NCI-H1694 (cell line): ENCODE data around the gene RNF168.
"Not testable (repeated sequence)": the region's sequence is repeated elsewhere in the genome, so short reads cannot be mapped to it uniquely, and the experiment has no call there.

Source experiments
- DNase-seq: peaks from one replicate; lab custom pipeline; 2025; lab: John Stamatoyannopoulos, UW

The RNF168 gene

DNA sequence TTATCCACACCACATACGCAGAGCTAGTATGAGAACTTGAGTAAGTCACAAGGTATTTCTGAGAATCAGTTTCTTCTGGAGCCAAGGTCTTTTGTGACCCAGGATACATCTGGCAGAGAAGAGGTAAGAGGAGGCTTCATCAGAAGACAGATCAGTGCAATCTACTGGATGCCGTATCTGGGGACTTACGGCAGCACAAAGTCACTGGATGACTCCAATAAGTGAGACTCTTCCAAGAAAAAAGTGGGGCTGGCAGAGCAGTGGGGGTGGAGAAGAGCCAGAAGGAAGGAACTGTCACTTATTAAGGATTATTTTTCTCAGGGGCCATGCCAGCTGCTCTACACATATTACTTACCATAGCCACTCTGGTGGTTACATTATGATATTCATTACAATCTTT is 39.8 kb downstream of the RNF168 start:
- DNase-seq: no peak

DNA sequence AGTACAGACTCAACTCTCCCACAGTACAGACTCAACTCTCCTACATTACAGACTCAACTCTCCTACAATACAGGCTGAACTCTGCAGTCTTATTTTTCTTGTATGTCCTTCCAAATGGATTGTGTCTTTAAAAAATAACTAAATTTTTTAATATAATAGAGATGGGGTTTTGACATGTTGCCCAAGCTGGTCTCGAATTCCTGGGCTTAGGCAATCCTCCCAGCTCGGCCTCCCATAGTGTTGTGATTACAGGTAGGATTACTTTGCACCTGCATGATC is 40.2 kb downstream of the RNF168 start:
- no peak for DNase-seq

DNA sequence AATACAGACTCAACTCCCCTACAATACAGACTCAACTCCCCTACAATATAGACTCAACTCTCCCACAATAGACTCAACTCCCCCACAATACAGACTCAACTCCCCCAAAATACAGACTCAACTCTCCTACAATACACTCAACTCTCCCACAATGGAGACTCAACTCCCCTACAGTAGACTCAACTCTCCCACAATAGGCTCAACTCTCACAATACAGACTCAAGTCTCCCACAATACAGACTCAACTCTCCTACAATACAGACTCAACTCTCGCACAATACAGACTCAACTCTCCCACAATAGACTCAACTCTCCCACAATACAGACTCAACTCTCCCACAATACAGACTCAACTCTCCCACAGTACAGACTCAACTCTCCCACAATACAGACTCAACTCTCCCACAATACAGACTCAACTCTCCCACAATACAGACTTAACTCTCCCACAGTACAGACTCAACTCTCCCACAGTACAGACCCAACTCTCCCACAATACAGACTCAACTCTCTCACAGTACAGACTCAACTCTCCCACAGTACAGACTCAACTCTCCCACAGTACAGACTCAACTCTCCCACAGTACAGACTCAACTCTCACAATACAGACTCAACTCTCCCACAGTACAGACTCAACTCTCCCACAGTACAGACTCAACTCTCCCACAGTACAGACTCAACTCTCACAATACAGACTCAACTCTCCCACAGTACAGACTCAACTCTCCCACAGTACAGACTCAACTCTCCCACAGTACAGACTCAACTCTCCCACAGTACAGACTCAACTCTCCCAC is 40.7 kb downstream of the RNF168 start:
- not testable (repeated sequence) for DNase-seq

DNA sequence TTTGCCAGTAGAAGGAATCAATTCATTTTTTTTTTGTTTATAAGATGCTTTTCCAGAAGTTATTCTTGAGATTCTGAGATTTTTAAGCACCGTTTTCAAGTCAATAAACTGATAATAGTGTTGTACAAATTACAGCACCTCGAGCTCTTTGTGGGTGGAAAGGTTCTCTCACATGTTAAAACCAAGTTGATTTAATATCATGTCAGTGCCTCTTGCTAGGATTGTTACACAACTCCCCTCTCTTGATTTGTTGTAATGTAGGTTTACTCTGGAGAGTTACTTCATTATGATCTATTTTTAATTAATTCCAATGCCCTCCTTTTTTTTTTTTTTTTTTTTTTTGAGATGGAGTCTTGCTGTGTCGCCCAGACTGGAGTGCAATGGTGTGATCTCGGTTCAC is 45.5 kb downstream of the RNF168 start:
- no peak for DNase-seq

DNA sequence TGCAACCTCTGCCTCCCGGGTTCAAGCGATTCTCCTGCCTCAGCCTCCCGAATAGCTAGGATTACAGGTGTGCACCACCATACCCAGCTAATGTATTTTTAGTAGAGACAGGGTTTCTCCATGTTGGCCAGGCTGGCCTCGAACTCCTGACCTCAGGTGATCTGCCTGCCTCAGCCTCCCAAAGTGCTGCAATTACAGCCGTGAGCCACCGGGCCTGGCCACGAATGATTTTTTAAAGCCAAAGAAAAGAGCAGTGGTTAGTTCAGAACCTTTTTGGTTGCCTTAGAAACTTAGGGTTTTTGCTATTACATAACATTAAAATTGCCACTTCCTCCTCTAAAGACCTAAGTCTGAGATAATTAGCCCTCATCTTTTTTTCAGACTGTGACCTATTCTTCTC is 46.1 kb downstream of the RNF168 start:
- not testable (repeated sequence) for DNase-seq

DNA sequence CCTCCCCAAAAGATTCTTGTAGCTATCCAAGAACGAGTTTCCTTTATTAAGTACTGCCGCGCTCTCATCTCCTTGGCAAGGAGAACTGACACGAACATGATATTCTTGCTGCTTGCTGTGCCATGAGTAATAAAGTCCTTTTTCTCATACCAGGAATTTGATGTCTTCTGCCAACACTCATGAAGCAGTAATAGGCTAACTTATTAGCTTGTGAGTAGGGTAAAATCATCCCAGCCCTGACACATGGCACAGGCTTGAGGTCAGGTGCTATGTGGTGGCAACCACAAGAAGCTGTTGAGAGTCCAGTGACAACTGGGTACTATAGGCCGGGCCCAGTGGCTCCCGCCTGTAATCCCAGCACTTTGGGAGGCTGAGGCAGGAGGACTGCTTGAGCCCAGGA is 48.6 kb downstream of the RNF168 start:
- DNase-seq: no peak

DNA sequence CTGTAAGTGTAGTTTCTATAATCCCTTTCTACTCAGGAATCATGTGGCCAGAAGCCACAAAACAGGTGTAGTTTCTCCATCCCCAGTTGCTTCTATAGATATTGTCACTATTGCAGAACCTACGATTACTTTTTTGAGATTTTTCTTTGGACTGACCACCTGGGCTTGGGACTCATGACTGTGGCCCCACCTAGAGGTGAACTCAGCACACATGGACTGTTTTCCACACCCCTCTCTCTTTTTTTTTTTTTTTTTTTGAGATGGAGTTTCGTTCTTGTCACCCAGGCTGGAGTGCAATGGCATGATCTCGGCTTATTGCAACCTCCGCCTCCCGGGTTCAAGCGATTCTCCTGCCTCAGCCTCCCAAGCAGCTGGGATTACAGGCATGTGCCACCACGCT is 58.2 kb downstream of the RNF168 start:
- not testable (repeated sequence) for DNase-seq

DNA sequence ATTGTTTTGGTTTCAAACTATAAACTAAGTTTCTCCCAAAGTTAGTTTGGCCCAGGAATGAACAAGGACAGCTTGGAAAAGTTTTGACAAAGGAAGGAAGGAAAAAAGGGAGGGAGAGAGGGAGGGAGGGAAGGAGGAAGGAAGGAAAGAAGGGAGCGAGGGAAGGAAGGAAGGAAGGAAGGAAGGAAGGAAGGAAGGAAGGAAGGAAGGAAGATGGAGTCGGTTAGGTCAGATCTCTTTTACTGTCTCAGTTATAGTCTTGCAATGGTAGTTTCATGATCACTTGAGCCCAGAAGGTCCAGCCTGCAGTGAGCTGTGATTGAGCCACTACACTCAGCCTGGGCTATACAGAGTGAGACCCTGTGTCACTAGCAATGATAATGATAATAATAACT is 59.1 kb downstream of the RNF168 start:
- no peak for DNase-seq

DNA sequence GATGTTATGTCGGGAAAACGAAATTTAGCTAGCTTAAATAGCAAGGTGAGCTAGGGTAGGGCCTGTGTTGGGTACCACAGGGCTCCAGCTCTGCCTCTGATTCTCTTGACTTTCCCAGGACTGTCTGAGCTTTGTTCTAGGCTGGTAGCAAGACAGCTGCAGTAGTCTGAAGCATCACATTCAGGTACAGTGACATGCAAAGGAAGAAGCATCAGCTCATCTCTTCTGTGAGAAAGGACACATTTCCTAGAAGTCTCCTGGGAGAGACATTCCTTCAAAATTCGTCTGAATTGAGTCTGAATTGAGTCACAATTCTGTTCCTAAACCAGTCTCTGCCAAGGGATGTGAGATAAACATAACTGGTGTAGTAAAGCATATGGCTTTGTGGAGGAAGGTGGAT is 62.9 kb downstream of the RNF168 start:
- no peak for DNase-seq

DNA sequence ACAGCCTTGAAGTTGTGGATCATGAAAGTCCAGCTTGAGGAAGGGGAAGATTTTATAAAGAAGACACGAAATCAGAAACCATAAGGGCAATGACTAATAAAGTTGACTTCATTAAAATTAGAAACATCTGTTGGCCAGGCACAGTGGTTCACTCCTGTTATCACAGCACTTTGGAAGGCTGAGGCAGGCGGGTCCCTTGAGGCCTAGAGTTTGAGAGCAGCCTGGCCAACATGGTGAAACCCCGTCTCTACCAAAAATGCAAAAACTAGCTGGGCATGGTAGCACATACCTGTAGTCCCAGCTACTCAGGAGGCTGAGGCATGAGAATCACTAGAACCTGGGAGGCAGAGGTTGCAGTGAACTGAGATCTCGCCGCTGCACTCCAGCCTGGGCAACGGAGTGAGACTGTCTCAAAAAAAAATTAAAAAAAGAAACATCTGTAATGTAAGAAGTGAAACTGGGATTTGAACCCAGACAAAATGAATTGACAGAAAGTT is 63.5 kb downstream of the RNF168 start:
- DNase-seq: no peak

DNA sequence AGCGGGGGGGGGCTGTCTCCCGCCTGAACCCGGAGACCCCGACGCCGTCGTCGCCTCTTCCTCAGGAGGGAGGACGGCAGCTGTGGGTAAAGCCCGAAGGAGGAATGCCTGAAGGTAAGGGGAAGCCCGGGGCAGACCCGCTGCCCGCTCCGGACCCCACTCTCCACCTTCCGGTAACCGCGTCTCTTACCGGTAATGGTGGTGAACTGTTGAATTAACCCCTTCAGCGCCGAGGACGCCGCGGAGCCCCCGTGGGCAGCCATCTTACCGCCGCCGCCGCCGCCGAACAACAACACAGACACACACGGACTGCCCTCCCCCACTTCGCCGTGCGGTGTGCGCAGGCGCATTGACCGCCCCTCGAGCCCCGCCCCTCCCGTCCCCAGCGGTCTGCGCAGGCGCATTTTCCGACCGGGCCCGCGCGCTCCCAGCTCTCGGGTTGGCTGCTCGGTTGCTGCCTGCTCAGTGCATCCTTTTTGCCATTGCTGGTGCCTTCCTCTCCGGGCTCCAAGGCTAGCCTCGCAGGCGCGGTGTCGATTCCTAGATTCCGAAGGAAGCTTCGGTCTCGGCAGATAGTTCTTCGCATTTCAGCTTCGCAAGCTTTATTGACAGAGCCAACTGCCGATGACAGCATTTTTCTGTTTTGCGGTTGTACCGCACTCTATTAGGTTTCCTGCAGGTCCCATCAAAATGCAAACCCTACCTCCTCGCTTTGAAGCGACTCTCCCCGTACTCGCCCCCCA is 71.3 kb downstream of the RNF168 start, which contains the start of gene UBXN7:
TSS of gene UBXN7 (minus strand) at position 291 of the 743 bp plus-strand sequence. CDS start at position 263, 28 bp downstream.
- DNase-seq: peak; percentile 88

DNA sequence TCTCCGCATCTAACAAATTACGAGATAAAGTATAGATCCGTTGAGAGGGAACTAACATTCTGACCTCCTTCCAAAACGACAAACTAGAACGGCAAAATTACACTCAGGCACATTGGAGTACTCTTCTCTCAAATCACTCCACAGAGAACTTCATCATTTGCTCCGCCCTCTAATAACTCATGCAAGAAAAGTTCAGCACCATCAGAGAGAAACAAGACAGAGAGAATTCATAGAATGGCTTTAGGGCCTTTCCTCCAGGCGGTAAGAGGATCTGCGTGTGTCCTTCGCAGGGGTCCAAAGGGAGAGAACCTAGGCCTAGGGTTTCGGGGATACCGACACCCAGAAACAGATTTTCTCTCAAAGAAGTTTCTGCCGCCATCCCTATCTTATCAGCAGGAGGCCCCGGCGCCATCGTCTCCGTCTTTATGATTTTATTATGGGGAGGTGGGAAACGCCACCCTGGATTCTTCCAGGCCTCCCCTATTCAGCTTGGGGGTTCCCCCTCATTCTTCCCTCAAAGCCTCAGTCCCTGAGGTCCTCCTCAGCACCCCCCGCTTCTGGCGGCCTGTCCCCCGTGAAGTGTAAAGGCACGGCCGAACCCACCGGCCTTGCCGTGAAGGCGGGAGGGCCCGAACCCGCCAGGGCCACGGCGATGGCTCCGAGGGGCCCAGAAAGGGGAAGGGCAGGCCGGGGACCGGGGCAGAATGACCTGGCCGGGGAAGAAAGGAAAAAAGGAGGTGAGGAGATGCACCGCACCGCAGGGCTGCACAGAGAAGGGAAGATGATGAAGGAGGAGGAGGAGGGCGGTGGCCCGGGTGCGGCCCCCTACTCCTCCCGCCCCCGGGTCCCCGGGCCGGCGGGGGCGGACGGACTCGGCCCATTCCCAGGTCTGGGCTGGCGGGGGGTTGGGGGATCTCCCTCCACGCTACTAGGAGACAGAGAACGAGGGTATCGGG is 72.1 kb downstream of the RNF168 start:
- no peak for DNase-seq

DNA sequence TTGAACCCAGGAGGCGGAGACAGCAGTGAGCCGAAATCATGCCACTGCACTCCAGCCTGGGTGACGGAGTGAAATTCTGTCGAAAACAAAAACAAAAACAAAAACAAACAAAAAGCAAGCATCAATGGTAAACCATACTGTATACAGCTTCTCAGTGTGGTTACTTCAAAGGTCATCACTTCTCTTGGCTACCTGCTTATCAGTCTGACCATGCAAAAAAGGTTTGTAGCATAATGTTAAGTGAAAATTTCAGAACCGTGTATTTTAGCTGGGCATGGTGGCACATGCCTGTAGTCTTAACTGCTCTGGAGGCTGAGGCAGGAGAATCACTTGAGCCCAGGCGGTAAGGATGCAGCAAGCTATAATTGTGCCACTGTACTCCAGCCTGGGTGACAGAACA is 75.5 kb downstream of the RNF168 start:
- no peak for DNase-seq

DNA sequence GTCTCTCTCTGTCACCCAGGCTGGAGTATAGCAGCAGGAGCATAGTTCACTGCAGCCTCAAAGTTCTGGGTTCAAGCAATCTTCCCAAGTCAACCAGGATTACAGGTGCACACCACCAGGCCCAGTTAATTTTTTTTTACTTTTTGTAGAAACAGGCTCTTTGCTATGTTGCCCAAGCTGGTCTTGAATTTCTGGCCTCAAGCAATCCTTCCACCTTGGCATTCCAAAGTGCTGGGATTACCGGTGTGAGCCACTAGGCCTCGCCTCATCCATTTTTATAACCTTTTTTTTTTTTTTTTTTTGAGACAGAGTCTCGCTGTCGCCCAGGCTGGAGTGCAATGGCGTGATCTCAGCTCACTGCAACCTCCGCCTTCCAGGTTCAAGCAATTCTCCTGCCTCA is 79.1 kb downstream of the RNF168 start:
- not testable (repeated sequence) for DNase-seq

DNA sequence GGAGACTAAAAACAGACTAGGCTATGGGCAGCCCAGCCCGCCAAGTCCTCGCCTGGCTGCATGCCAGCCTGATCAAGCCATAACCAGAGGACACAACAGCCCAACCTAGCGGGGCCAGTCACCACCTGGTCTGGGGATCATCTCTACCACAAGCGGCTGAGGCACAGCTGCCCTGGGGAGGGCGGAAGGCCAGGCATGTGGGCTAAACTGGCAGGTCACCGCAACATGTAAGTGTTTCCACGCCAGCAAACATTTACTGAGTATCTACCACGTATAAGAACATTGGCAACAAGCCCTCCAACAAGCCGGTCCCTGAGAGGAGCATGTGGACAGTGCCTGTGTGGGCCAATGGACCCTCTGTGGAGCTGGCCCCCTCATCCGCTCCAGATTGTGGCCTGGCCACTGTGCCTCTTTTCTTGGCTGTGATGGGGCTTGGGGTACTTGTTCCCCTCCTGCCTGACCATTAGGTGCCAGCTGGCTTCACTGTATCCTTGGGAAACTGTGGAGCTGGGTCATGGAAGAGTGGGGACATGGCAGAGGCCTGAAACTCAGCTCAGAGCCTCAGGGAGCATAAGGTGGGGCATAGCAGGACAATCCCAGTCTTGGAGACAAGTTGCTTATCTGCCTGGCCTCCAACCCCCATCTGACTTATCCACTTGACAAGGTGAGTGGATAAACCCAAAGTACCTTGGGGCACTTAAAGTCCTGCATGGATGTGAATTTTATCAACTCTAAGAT is 80.4 kb downstream of the RNF168 start:
- no peak for DNase-seq

DNA sequence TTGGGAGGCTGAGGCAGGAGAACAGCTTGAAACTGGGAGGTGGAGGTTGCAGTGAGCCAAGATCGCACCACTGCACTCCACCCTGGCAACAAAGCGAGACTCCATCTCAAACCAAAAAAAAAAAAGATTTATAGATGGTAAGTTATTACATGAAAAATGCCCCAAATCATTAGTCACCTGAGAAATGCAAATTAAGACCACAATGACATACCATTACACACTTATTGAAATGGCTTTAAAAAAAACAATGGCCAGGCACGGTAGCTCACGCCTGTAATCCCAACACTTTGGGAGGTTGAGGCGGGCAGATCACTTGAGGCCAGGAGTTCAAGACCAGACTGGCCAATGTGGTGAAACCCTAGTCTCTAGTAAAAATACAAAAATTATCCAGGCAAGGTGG is 81.9 kb downstream of the RNF168 start:
- not testable (repeated sequence) for DNase-seq

DNA sequence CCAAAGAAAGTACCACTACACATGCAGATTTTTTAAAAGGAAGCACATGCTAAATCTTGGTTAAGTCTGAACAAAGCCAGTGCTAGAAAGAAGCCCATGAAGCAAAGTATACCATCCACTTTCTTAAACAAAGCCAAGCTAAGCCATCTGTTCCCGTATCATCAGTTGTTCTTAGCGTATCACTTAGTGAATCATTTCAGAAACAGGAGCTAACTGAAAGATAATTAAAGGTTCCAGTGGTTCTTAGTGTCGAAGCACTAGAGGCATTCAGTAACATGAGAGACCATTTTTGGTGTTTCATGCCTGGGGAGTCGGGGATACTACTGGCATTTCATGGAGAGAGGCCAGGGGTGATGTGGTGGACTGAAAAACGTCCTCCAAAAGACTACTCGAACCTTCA is 84.2 kb downstream of the RNF168 start:
- DNase-seq: no peak
